Forelimb muscle (tissue), 1 donor: Measurements from ENCODE around the gene CD9. TPM values are rescaled to one million over a fixed set of nuclear protein-coding genes. Genes with fewer than 3 reads are reported as not detected.
"Not testable (repeated sequence)": the region's sequence is repeated elsewhere in the genome, so short reads cannot be mapped to it uniquely, and the experiment has no call there.

Experiments used
- DNase-seq: peaks from one replicate; pipeline ENCODE4 v3.0.0-alpha.2; 2013; ENCODE audit warnings: low read depth
- polyA plus RNA-seq: library from polyadenylated mRNA; unstranded; fragments of 120-200 nt; gene quantifications from one replicate; pipeline ENCODE4 v1.2.1, GENCODE V29; 2013; ENCODE audit not compliant: insufficient read length

CD9 gene
- polyA plus RNA-seq, 1 donor, result 52.2 TPM

DNA sequence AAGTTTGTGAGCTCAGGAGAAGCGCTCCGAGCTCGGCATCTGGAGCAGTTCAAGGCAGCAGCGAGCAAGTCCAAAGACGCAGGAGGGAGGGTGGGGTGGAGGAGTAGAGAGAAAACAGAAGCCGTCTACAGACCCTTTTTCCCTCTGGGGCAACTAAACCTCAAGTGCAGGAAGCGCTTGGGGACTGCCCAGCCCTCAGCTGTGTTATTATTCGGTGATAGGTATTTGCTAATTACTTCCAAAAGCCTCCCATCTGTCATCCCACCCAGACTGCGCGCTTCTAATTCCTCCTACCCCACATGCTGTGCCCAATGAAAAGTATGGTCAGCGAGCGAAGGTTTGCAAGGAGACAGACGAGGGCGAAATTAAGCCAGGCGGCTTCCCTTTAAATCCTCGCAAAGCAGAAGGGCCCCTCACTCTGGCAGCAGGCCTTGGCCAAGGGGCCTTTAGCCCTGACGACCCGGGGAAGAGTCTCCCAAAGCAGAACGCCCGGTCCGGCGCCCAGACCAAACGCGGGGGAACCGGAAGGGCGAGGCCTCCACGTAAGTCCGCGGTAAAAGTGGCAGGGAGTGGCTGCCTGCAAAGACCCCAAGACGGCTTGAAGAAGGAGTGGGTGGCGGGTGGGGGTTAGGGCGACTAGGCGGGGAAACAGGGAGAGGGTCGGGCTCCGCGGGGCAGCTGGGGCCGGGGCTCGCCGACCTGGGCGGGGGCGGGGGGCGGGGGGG, 507 bp upstream of the CD9 start:
- DNase-seq, result no peak

DNA sequence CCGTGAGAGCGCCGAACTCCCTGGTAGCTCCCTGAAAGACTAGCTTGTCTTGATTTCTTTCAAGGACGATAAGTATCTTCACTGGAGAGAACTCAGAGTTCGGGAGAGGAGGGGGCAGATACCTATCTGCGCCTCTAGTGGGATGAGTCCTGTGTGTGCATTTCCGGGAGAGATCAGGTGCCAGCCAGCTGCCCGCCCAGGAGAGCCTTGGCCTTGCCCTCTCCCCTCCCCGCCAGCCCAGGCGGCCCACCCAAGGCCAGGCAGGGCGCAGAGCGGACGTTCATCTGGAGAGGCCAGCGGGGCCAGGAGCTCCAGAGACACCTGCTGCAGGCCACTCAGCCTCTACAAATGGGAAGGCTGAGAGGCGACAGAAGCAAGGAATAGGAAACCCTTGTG, 1.0 kb downstream of the CD9 start:
- DNase-seq, result no peak

DNA sequence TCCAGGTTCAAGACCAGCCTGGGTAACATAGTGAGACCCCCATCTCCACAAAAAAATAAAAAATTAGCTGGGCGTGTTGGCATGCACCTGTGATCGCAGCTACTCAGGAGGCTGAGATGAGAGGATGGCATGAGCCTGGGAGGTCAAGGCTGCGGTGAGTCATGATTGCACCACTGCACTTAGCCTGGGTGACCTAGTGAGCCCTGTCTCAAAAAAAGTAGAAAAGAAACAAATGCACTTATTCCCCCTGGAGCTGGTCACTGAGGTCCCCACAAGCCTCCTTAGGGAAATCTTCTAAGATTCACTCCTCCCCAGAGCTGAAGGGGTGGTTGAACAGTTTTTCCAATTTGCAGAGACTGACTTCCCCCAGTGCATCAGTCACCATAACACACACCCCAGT, 1.6 kb downstream of the CD9 start:
- DNase-seq, result no peak

DNA sequence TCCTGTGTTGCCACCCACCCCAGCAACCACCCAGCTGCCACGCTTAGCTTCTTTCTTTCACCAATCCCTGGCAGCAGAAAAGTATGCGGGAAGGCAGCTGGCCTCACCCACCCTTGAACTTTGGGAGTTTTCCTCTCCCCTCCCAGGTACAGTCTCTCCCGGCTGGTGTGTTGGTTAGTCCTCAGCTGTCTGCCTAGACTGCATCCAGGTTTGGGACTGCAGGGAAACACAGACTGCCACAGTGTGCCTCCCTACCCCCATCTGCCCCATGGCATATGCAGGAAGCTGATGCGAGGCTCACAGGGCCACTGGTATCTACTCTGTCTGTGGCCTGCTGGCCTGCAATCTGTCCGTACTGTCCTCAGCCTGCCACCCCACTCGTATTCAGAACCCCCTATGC, 2.1 kb downstream of the CD9 start:
- DNase-seq, result no peak

DNA sequence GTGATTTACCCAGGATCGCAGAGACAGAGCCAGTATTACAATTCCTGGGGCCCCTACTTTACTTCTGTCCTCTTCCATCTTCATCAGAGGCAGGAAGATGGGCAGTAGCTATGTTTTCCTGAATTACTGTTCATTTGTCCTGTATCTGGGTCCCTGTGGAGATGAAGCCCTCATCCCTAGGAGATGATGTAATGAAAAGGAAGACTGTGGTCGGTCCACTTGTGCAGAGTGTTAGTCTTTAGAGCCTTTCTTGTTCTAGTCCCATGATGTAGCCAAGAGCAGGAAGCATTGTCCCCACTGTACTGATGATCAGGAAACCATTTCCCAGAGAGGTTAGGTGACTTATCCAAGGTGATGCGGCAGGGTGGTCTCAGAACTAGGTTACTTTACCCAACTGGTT, 2.6 kb downstream of the CD9 start:
- no peak for DNase-seq

DNA sequence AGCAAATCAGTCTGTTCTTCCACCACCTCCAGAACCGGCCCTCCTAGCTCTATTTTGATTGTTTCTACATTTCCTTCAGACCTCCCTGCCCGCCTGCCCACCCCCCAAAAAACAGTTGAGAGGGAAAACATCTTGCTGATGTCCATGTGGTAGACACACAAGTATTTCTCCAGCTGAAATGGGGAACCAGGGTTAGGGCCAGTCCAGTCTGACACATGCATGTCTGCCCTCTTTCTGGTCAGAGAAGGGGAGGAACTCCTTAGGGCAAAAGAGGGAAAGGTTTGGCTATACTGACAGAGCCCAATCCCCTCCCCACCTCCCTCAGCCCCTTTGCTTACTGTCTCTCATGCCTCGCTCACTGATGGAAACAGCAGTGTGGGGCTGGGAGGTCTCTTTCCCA, 3.4 kb downstream of the CD9 start:
- DNase-seq, result no peak

DNA sequence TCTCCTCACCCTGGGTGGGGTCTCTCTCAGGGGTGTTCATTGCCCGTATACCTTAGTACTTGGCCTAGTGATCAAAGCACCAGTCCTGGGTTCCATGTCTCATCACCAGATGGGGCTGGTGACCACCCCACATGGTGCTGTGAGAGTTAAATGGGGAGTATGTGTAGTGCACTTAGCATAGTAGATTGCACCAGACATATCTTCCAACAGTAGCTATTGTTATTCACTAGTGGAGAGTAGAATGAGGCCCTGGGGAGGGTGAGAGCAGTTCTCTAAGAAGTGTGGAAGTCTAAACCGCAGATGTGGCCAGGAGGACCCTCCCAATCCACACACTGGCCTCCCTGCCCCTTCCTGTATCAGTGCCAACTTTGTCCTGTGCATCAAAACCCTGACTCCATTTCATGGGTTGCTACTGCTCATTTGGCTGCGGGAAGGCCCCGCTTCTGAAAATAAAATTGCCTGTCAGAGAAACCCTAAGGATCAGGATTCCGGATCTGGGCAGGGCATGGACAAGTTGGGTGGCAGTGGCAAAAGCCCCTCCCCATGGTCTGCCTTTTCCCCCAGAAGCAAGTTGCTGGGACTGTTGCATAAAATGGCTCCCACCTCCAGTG, 4.4 kb downstream of the CD9 start:
- DNase-seq, result no peak

DNA sequence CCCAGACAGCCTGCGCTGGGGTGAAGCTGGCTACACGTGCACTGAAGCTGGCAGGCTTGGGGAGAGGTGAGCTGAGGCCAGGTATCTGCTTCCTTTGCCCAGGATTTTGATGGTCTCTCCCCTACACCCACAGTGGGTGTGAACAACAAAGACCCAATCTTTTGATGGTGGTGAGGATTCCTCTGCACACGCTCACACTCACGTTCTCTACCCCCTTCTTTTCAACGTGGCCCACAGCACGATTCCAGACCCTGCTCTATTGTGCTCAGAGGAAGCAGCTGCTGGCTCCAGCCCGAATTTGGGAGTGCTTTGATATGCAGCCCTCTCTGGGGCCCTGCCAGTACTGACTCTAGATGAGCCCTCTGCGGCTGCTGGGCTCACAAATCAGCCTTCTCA, 4.9 kb downstream of the CD9 start:
- no peak for DNase-seq

DNA sequence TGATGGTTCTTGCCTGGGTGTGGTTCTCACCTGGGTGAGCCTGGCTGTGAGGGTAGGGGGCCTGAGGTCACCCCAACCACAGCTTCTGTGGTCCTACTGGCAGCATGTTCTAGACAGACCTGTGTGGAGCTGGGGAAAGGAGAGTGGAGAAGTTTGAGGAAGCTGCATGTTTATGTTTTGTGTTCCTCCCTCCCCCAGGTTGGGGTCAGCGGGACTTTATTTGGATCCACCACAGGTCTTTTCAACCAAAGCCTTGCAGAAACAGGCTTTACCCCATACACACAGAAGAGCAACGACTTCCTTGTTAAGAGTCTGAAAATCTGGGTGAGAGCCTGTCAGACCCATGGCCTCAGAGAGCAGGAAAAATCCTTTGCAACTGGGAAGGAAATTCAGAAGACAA, 5.6 kb downstream of the CD9 start:
- DNase-seq, result no peak

DNA sequence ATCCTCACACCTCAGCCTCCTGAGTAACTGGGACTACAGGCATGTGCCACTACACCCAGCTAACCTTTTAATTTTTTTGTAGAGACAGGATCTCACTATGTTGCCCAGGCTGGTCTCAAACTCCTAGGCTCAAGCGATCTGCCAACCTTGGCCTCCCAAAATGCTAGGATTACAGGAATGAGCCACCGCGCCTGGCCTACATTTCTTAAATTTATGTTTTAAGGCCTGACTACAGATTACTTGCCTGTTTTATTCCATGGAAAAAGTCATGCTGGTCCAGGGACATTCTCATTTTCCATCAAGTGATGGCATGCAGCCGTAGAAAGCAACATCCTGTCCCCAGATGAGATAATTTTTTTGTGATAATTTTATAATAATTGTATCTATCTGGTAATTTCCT, 6.1 kb downstream of the CD9 start:
- no peak for DNase-seq

DNA sequence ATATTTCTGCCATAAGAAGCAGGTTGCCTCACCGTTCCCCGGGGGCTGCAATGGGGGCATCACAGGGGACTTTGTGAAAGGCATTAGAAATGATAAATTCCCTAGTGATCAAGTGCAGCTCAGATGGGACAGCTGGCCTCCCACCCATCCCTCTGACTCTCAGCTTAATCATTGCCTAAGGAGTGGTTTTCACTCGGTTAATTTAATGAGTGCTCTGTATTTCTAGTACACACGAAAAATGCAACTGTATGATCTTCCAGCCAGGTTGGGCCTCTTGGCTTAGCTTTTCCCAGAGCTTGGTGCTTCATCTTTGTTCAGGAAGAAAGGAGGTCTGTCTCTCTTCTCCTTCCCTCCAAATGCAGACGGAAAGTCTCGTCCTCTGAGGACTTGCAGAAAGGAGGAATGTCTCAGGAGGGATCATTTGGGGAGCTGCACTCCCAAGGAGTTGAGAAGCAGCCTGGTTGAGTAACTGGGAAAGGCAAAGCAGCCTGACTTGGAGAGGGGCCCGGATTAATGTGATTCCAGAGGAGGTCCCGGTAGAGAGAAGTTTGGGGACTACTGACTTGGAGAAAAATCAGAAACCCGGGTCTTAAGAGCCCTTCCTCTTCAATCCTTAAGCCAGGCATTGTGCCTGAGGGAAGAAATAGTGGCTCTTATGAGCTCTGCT, 7.2 kb downstream of the CD9 start:
- no peak for DNase-seq

DNA sequence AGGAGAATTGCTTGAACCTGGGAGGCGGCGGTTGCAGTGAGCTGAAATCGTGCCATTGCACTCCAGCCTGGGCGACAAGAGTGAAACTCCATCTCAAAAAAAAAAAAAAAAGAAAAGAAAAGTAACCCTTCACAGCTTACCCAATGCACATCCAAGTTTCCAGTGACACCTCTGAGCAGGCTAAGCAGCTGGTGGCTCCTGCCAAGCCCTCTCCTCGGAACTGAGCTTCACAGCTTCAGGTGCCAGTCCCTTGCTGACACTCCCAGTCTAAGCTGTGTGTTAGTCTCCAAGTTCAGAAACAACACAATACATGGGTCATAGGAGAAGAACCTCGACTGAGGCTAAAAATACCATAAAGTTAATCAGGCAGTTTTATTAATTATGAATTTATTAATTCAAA, 7.9 kb downstream of the CD9 start:
- DNase-seq, result no peak

DNA sequence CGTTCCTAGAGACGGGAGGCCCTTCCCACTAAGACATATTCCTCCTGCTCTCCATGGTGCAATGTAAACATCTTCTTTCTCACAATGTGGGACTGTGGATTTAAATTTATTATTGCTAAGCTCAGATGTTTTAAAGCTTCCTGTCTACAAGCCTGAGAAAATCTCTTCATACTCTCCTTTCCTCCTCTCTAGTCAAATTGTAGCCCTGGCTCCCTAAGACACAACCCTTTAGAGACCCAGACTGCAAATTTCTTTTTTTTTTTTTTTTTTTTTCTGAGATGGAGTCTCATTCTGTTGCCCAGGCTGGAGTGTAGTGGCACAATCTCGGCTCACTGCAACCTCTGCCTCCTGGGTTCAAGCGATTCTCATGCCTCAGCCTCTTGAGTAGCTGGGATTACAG, 9.2 kb downstream of the CD9 start:
- DNase-seq, result not testable (repeated sequence)

DNA sequence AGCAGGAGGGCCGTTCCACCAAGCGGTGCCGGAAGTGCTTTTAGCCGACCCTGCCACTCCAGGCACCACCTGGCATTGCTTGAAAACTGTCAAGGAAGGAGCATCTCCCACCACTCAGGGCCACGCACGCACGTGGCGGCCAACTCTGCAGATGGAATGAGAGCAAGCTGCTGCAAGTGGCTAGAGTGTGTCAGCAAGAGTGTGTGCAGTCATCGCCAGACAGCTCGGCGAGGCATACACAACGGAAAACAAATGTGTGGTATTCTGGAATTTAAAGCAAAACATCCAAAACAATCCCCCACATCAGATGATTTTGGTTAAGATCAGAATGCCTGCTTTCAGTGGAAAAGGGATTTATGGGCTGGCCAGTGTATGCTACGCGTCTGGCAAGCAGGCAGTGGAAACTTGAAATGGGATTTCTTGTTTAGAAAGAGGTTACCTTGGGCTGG, 11.2 kb downstream of the CD9 start:
- no peak for DNase-seq

DNA sequence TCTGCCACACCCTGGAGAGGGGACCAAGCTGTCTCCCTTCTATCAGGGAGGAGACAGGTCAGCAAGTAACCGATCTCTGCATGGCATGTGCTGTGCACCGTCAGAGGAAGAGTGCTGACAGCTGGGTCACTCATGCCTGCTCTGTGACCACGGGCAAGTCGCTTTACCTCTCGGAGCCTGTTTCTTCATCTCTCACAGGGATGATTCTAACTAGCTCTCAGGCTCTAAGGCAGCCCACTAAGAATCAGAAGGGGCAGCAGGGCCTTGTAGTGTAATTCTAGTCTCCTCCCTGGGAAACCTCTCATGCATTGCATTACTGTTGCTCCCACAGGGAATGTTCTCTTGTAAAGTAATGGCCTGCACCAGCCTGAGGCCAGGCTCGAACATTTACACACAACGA, 11.9 kb downstream of the CD9 start:
- no peak for DNase-seq

DNA sequence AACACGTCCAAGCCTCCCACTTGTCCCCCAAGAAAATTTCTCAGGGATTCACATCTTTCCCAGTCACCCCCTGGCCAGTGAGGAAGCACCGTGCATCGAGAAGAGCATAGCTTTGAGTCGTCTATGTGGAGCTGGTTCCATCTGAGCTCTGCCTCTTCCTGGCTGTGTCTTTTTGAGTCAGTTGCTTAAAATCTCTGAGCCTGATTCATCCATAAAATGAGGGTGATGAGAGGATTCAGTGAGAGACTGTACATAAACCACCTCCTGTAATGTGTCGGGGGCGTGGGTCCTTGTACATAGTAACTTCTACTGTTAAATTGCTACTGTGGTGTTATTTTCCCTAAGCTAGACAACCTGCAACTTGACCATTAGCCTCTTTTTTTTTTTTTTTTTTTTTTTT, 13.8 kb downstream of the CD9 start:
- DNase-seq, result no peak

DNA sequence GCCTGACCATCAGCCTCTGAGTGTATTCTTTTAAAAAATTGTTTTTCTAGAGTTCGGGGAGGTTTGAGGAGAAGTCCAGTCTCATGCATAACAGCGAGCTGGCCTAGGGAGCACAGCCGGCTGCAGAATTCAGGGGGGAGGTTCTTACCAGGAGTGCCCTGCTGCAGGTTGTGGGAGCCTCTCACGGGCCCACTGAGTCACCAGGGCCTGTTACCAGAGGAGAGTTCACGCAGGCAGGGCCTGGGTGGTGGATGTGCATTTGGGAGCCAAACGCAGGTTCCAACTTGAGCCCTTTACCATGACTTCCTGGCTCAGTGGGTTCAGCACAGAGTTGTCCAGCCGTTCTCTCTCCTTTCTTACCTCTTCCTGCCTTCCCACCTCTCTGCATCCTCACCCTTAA, 14.4 kb downstream of the CD9 start:
- DNase-seq, result no peak

DNA sequence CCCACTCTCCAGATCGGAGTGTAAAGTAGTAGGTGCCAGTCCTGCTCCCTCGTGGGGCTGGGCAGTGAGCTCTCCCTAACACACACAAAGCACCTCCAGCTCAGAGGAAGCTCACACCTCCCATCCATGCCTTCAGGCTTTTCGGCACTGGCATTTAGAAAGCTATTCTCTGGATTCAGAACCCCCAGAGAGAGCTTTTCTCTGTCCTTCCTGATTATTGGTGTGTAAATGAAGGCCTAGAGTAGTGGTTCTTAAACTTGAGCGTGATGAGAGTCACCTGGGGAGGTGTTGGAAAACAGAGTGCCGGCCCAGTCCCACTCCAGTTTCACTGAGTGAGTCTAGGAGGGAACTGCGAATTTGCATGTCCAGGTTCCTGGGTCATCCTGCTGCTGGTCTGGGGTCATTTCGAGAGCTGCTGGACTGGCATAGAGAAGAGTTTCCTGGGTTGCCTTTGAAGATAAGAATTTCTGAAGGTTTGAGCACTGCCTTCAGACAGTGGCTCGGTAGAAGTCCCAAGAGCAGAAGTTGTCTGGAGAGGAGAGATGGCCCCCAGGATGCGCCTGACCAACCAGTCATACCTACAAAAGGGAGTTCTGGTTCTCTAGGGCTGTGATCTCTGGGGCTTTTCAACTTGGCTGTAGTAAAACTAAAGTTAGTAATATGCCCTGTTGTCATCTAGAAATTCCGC, 15.1 kb downstream of the CD9 start:
- DNase-seq, result no peak

DNA sequence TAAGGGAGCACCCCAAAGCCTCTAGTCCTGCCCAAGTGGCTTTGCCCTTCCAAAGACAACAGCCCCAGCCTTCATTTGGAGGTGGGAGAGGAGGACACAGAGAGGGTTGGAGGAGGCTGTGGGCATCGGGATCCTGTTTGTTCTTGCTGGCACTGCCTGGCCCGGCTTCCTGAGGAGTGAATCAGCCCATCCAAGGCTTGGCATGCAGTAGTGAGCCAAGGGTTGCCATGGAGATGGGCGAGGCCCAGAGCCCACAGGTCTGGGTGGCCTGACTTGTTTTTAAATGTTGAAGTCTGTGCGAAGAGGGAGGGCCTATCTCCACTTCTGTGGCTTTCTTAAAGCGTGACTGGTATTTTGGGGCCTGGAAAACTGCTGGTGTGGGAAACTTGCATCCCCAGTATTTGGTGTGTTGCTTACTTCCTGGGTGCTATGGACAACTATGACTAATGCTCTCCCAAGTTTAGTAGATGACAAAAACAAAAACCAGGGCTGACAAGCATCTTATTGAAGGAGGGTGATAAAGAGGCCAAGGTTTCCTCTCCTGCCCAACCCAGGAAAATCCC, 15.8 kb downstream of the CD9 start:
- DNase-seq, result no peak

DNA sequence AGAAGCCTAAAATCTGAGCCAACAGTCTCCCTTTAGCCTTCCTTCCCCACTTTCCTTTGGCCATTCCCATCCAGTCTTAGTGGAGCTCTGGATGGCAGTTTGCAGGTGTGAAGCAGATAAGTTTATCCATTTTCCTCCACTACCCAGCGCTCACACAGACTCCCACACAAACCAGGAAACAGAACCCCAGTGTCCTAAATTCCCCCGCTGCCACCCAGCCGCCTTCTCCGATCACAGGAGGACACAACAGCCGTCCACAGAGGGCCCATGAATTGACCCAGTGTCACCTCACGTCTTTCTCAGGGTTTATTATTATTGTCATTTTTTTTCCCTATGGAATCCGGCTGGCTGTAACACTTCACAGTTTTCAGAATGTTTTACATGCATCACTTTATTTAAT, 16.4 kb downstream of the CD9 start:
- no peak for DNase-seq

DNA sequence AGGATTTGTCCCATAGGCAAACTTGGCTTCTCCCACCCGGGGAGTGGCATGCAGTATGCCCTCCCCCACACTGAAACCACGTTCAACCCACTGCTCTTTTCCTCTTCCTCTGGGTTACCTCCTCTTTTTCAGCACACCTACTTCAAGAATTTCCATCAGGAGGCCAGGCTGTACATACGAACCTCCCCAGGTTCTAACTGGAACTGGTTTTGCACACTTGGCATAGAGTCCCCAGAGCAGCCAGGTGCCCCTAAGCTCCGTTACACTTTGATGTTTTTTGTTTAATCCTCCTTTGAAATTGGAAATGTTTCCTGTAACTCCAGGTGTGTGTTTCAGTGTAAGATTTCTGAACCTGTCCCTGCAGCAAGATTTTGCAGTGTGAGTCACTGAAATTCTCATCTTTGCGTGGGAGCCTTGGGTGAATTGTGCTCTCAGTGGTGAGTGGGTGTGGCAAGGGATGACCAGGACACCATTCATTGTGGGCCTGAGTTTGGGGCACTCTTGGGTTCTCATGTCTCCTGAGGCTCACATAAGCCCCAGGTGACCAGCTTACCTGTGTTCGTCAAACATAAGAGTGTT, 18.2 kb downstream of the CD9 start:
- no peak for DNase-seq

DNA sequence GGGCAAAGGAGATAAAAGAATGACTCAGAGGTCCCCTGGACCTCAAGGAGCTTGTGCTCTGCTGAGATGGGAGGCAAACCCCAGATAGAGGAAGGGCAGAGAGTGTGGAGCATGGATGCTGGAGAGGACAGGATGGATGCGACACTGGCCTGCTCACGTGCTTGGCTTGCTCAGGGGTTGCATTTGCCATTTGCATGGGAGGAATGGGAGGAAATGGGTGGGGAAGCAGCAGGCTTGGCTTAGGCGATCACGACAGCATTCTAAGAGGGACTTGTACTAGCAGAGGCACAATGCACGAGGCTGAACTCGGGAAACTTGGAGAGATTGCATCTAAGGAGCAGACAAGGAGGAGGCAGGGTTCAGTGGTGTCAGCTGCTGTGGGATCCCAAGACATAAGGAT, 19.8 kb downstream of the CD9 start:
- no peak for DNase-seq
